Prostate gland (tissue), 2 donors: Measurements from ENCODE around the gene TKT. TPM values are rescaled to one million over a fixed set of nuclear protein-coding genes. Genes with fewer than 3 reads are reported as not detected.

Source experiments
- DNase-seq: peaks from one replicate; pipeline ENCODE4 v3.0.0-alpha.2; 2019; ENCODE audit warnings: low spot score
- H3K27ac ChIP-seq, 2 donors: fragments of 200-600 bp; sonication (generic); 2 replicates each; pipeline ENCODE4 v1.5.1; 2017 to 2019
- H3K27me3 ChIP-seq: fragments of 200-600 bp; sonication (generic); replicated peaks from 2 replicates; pipeline ENCODE4 v1.5.1; 2019; ENCODE audit not compliant: insufficient read depth
- H3K36me3 ChIP-seq, 2 donors: fragments of 200-600 bp; sonication (generic); 1 replicate in 1 of 2; 2 replicates in 1 of 2; pipeline versions ENCODE4 v1.5.1 to v1.8.1; 2017 to 2019
- H3K4me1 ChIP-seq: fragments of 200-600 bp; sonication (generic); replicated peaks from 2 replicates; pipeline ENCODE4 v1.5.1; 2019
- H3K4me3 ChIP-seq, 2 donors: fragments of 200-600 bp; sonication (generic); 2 replicates each; pipeline ENCODE4 v1.5.1; 2017 to 2019
- H3K9me3 ChIP-seq: fragments of 200-600 bp; sonication (generic); 2 replicates; pipeline ENCODE4 v1.5.1; 2017
- POLR2A ChIP-seq: fragments of 450-650 bp; IDR thresholded peaks from one replicate; pipeline ENCODE4 v1.6.1; 2016; ENCODE audit warnings: antibody characterized with exemption, mild to moderate bottlenecking
- POLR2AphosphoS5 ChIP-seq: sonication (generic); formaldehyde crosslinking; IDR thresholded peaks from one replicate; pipeline ENCODE4 v1.6.1; 2017; ENCODE audit warnings: antibody characterized with exemption
- WGBS: methylation state at CpG from one replicate; pipeline ENCODE4 v1.1.5; 2018; 5-methylcytosine and 5-hydroxymethylcytosine counted together
- intact Hi-C: fragments of 100-400 bp; cut with DNase I; formaldehyde crosslinking; loops from one replicate; pipeline ENCODE4 v1.14.2; 2022
- total RNA-seq, 2 donors: library from RNA; depleted of rRNA; stranded (reverse); fragments of >200 nt; gene quantifications; one replicate each; pipeline ENCODE4 v1.1.0, GENCODE V29; 2016
- TF ChIP-seq, protein P1 (sequence below), 4 experiments: fragments of 200-600 bp in 2 of 4; fragments of 450-650 bp in 2 of 4; sonication (generic) in 2 of 4; IDR thresholded peaks; 1 replicate in 3 of 4; 2 replicates in 1 of 4; pipeline ENCODE4 v1.5.1; 2016 to 2019; ENCODE audit warnings: antibody characterized with exemption in 4 of 4, mild to moderate bottlenecking in 2 of 4, moderate library complexity in 2 of 4

TKT gene
- total RNA-seq, 2 donors from 2014 or later, result 187 to 226 TPM

DNA sequence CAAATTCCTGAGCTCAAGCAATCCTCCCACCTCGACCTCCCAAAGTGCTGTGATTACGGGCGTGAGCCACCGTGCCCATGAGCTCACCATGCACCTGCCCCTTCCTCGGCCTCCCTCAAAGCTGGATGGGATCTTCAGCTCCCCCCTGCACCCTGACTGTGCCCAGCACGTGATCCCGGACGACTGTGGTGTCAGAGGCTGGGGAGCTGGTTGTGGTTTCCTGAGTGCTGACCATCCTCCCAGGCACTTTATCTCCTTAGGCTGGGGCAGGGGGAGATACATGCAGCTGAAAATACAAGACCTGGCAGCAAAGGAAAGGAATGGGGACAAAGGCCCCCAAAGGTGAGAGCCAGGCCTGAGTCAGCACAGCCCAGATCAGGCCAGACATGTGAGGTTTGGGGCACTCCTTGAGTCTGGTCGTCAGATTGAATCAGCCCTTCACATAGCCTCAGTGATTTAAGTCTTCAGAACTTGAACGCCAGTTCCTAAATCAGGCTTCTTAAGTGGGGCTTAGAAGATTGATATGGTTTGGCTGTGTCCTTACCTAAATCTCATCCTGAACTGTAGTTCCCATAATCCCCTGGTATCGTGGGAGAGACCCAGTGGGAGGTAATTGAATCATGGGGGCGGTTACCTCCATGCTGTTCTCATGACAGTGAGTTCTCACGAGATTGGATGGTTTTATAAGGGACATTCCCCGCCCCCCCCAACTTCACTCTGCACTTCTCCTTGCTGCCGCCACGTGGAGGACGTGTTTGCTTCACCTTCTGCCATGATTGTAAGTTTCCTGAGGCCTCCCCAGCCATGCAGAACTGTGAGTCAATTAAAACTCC is 59.0 kb downstream of the TKT start:
- intact Hi-C loops, result loop anchor here (1.0 kb wide), 1 partner anchor 82 kb away; no protein-coding TSS in a partner anchor
- no peak for DNase-seq
- no peaks in the 10 kb centered on the region for H3K27me3 ChIP-seq
- no peaks in the 10 kb centered on the region for H3K9me3 ChIP-seq
- H3K27ac ChIP-seq, result no peak overlapping the region
- H3K4me3 ChIP-seq, result no peak overlapping the region
- no peaks in the 10 kb centered on the region for H3K36me3 ChIP-seq
- 64% methylated on average over 17 of the region's 17 CpGs for WGBS
- H3K4me1 ChIP-seq, result no peaks in the 10 kb centered on the region
- TF ChIP-seq POLR2A (no peak), POLR2AphosphoS5 (no peak)
- TF ChIP-seq, protein P1, sequence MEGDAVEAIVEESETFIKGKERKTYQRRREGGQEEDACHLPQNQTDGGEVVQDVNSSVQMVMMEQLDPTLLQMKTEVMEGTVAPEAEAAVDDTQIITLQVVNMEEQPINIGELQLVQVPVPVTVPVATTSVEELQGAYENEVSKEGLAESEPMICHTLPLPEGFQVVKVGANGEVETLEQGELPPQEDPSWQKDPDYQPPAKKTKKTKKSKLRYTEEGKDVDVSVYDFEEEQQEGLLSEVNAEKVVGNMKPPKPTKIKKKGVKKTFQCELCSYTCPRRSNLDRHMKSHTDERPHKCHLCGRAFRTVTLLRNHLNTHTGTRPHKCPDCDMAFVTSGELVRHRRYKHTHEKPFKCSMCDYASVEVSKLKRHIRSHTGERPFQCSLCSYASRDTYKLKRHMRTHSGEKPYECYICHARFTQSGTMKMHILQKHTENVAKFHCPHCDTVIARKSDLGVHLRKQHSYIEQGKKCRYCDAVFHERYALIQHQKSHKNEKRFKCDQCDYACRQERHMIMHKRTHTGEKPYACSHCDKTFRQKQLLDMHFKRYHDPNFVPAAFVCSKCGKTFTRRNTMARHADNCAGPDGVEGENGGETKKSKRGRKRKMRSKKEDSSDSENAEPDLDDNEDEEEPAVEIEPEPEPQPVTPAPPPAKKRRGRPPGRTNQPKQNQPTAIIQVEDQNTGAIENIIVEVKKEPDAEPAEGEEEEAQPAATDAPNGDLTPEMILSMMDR (IDR thresholded peaks at IDR 0.05), result peak in 2 of 4 experiments; percentile 7 to 19

DNA sequence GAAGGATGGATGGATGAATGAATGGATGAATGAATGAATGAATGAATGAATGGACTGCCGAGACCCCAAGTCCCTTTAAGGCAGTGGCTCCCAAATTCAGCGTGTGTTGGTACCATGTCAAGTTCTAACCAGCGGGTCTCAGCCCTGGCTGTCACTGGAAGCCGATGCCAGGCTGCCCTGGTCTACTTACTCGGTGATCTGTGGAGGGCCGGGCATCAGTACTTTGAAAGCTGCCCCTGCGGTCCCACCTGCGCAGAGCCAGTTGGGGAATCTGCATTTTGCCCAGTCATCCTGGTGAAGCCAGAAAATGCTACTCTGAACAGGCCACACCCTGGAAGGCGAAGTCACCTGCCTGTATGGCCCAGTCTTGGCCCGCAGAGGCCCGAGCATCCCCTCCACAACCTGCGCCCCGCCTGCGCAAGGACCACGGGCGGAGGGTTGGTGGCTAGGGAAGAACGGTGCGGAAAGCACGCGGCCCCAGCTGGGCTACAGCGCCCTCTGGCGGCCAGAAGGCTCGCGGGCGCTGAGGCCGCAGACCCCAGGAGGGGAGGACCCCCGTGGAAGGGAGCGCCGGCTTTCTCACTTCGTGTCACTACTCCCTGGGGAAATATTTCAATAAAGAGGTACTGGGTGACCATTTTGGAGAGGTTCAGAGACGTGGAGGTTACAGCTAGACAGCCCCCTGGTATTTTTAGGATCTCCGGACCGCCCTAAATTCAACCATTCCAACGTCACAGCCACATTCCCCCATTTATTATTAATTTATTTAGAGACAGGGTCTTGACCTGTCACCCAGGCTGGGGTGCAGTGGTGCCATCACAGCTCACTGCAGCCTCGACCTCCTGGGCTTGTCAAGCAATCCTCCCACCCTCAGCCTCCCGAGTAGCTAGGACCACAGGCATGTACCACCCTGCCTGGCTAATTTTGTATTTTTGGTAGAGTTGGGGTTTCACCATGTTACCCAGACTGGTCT is 59.9 kb downstream of the TKT start:
- no peak for DNase-seq
- TF ChIP-seq POLR2AphosphoS5 (peak; percentile 25), POLR2A (no peak)
- TF ChIP-seq, protein P1 (IDR thresholded peaks at IDR 0.05), result peak; percentile 96 to 100 (median 98)
- Histone ChIP-seq H3K27ac (no peak overlapping the region), H3K36me3 (no peaks in the 10 kb centered on the region), H3K9me3 (no peaks in the 10 kb centered on the region), H3K4me1 (no peaks in the 10 kb centered on the region), H3K27me3 (no peaks in the 10 kb centered on the region), H3K4me3 (no peak overlapping the region)
- 19% methylated on average over 31 of the region's 36 CpGs for WGBS
- intact Hi-C loops, result loop anchor here (1.0 kb wide), 1 partner anchor 82 kb away; no protein-coding TSS in a partner anchor

DNA sequence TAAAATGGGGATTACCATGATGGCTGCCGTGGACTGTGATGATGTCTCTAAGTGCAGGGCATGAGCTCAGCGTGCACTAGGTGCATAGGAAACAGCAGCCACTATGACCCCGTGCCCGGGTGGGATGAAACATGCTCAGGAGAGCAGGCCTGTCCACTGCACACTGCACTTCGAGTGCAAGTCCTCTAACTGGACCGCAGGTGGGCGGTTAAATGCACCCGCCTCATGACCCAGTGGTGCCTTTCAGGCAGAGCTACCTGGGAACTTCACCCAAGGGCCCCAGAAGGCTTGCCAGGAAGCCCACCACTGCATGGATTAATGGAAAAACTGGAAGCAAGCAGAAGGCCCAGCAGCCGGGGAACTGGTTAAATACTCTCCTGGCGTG is 60.8 kb downstream of the TKT start:
- intact Hi-C loops, result no loop called here
- no peak overlapping the region for H3K4me3 ChIP-seq
- no peaks in the 10 kb centered on the region for H3K4me1 ChIP-seq
- no peak for DNase-seq
- 84% methylated on average over 10 of the region's 10 CpGs for WGBS
- H3K36me3 ChIP-seq, result no peaks in the 10 kb centered on the region
- H3K27me3 ChIP-seq, result no peaks in the 10 kb centered on the region
- no peak overlapping the region for H3K27ac ChIP-seq
- no peak for TF ChIP-seq POLR2AphosphoS5
- TF ChIP-seq, protein P1 (IDR thresholded peaks at IDR 0.05), result no peak
- no peaks in the 10 kb centered on the region for H3K9me3 ChIP-seq

DNA sequence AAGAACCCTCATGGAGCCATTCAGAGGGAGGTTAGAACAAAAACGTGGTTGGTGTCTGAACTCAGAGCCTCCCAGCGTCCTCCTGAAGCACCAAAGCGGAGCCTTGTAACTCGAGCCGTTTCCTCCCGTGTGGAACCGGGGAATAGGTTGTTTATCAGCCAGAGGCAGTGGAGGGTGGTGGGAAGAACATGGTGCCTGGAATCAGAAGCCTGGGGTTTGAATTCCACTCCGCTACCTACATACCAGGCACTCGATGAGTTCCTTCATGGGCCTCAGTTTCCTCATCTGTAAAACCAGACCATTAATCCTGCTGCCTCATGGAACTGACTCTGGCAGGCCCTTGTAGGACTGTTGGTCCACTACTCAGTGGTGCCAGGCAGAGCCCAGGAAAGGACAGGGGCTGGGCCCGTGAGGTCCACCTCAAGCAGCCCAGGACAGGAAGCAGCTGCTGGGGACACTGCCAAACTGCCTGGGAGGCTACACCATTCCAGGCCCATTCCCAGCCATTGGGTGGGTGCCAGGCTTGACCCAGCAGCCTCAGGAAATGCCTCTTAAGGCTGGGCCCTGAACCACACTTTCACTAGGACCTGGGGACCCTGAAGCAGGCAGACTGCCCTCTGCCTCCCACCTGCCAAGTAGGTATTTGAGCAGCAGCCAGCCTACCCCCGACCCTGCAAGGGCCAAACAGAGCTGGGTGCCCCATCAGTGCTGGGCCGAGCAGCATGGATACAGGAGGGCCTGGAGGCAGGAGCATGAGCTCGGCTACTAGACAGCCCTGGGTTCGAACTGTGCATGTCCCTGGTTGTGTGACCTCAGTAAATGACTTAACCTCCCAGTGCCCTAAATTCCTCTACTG is 61.4 kb downstream of the TKT start:
- intact Hi-C loops, result no loop called here
- DNase-seq, result no peak
- H3K27me3 ChIP-seq, result no peaks in the 10 kb centered on the region
- H3K27ac ChIP-seq, result peak overlapping the region; percentile 62 to 66
- no peak overlapping the region for H3K4me3 ChIP-seq
- 44% methylated on average over 14 of the region's 14 CpGs for WGBS
- H3K4me1 ChIP-seq, result no peaks in the 10 kb centered on the region
- TF ChIP-seq POLR2A (no peak), POLR2AphosphoS5 (peak; percentile 1)
- TF ChIP-seq, protein P1 (IDR thresholded peaks at IDR 0.05), result no peak
- H3K36me3 ChIP-seq, result peaks cover 0 to 3% of the 10 kb centered on the region in 2 donors
- no peaks in the 10 kb centered on the region for H3K9me3 ChIP-seq
